Activated naive CD4-positive, alpha-beta T cell treated with anti-CD3 and anti-CD28 coated beads, Interleukin-2, amount 50 U/mL, for 16 hours (primary cell): ENCODE data around the gene SESTD1.
"Not testable (repeated sequence)": the region's sequence is repeated elsewhere in the genome, so short reads cannot be mapped to it uniquely, and the experiment has no call there.

ENCODE experiments used
- DNase-seq: peaks from one replicate; pipeline ENCODE4 v3.0.0-alpha.2; 2020

Gene SESTD1

DNA sequence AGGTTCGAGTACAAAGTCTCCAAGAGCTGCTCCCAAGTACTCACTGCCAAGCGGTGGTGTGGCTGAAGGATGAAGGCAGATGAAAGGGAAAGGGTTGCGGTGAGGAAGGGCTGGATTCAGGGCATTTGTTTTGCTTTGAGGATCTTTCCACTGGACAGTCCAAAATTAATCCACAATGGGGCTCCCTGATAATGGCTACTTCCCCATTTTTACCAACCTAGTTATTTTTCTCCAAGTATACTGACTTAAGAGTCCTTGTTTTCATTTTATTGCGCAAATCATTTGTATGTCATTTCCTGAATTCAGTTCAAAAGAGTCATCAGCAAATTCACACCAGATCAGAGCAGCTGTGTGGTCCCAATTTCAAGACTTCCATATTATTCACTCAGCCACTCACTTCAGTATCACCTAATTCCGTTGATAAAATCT lies 464 bp upstream of the SESTD1 start:
- no peak for DNase-seq

DNA sequence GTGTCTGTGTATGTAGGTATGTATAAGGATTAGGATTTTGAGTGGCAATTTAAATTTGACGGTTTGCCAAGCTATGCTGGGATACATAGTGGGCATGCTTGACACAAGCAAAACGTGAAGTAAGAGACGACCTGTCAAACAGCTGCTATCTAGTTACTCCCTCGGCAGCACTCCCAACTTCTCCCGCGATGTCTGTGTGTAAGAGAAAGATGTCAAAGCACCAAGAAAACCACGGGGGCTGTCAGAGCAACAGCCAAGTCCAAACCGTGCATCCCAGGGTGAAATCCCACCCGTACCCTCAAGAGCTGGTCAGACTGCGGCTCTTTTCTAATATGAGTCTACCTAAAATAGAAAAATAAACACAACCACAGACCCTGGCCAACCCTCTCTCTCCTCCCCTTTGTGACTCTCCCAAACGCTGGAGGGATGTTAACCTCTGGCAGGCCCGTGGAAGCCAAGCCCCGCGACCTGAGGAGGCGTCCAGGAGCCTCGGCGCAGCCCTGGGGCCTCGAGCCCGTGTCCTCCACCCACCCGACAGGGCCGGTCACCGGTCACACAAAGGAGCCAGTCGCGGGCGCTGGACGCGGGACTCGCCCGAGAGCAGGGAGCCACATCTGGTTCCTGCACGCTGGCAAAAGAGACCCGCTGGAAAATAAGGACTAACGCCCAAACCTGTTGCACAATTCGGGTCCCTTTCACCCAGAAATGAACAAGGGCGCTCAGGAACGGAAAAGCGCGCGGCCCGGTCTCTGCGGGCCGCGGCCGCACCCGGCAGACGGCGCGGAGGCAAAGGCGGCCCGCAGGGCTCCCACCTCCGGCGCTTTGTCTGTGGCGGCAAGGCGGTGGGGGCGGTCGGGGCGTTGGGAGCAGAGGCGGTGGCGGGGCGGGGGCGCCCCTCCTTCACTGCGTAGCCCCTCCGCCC lies 925 bp downstream of the SESTD1 start:
- peak; percentile 31 for DNase-seq

DNA sequence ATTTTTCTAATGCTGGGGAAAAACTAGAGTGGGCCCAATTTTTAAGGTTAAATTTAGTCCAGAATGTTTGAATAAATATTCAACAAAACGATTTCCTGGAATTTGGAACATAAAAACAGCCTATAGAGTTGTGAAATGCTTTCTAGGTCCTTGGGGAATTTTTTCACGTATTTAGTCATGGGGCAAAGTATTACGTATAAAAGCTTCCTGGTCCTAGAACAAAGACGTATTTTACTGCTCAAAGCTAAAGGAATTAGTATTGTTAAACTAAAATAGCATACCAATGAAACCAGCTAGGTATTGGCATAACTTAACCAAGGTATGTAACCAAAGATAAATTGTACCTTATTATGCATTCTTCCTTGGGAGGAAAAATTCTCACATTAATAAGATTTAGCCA lies 1.6 kb downstream of the SESTD1 start:
- no peak for DNase-seq

DNA sequence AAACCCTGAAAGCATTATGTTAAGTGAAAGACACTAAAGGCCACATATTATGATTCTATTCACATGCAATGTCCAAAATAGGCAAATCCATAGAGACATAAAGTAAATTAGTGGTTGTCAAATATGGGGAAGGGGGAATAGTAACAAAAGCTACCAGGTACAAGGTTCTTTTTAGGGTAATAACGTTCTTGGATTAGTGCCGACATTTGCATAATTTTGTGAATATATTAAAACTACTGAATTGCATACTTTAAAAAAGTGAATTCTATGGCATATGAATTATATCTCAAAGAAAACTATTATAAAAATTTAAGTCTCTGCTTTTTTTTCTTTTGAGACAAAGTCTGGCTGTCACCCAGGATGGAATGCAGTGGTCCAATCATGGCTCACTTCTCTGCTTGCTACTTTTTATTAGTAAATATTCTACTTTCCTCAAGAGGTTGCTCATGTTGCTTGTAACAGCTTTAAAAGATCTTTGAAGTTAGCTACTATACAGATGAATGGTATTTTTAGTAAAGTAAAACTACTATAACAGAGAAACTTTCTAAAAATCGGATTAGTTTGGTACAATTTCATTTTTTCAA lies 2.5 kb downstream of the SESTD1 start:
- no peak for DNase-seq

DNA sequence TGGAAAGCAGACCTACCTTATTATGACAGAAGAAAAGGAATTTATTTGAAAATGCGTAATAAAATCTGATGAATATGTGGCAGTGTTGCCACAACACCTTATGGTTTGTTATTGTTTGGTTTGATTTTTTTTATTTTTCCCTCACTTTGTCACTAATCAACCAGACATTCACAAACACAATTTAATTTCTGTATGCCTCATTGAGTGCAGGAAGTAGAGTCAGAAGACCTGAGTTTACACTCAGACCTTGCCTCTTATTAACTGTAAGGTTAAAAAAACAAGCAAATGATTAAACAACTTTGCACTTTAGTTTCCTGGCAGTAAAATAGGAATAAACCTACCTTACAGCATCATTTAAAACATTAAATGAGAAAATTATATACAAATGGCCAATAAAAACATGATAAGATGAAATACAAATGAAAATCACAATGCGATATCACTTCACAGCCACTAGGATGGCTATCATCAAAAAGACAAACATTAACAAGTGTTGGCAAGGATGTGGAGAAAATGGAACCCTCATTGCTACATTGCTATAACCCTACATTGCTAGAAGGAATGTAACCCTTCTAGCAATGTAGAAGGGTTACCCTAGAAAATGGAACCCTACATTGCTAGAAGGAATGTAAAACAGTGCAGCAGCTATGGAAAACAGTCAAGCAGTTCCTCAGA lies 3.3 kb downstream of the SESTD1 start:
- no peak for DNase-seq

DNA sequence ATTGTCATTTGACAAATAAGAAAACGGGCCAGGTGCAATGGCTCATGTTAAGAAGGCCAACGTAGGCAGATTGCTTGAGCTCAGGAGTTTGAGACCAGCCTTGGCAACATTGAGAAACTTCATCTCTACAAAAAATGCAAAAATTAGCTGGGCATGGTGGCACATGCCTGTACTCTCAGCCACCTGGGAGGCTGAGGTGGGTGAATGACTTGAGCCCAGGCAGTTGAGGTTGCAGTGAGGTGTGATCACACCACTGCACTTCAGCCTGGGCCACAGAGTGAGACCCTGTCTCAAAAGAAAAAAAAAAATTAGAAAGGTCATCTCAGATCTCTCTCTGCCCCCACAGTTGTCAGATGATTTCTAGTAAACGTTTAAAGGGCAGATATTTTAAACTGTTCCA lies 4.4 kb downstream of the SESTD1 start:
- no peak for DNase-seq

DNA sequence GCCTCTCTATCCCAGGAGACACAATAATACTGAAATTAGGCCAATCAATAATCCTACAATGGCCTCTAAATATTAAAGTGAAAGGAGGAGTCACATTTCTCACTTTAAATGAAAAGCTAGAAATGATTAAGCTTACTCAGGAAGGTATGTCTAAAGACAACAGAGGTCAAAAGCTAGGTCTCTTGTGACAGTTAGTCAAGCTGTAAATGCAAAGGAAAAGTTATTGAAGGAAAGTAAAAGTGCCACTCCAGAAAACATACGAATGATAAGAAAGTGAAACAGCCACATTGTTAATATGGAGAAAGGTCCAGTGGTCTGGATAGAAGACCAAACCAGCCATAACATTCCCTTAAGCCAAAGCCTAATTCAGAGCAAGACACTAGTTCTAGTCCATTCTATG lies 9.5 kb downstream of the SESTD1 start:
- no peak for DNase-seq

DNA sequence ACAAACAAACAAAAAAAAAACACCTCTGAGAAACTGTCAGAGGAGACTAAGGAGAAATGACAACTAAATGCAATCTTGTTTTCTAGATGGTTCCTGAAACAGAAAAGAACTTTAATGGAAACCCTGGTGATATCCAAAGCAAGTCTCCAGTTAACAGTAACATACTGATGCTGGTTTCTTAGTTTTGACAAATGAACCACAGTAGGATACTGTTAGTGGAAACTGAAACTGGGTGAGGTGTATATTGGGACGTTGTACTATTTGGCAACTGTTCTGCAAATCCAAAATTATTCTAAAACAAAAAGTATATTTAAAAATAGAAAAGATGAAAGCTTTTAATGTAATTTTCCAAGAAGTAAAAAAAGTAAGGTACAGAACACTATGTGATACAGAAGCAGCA lies 11.4 kb downstream of the SESTD1 start:
- no peak for DNase-seq

DNA sequence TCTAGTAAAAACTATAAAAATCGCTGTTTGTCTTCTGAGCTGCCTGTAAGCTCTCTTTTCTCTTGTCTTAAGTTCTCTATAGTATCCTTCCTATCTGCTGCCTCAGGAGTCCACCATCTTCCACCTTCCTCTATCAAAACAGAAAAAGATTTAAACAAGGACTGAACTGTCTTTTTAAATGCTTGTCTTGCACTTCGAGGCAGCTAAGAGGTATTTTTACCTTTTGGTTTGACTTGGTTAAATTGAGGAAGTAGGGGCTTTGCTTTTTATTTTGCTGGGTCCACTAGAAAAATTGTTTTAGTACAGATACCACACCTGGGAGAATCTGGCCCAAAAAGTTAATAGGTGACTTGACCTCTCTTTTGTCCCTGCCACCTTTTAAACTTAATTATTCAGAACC lies 12.2 kb downstream of the SESTD1 start:
- no peak for DNase-seq

DNA sequence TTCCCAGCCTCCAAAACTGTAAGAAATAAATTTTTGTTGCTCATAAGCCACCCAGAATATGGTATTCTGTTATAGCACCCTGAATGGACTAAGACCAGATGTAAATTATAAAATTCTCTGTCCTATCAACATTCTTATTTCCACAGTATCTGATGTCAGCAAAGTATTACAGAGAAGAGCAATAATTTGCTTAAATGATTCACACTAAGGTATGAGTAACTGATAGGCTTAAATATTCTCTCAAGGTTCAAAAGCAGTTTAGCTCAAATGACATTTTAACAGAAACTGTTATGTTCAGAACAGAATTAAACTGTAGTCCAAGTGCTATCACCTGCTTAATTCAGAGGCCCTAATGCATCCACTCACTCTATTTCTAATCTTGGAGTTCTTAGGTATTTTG lies 12.8 kb downstream of the SESTD1 start:
- DNase-seq = no peak

DNA sequence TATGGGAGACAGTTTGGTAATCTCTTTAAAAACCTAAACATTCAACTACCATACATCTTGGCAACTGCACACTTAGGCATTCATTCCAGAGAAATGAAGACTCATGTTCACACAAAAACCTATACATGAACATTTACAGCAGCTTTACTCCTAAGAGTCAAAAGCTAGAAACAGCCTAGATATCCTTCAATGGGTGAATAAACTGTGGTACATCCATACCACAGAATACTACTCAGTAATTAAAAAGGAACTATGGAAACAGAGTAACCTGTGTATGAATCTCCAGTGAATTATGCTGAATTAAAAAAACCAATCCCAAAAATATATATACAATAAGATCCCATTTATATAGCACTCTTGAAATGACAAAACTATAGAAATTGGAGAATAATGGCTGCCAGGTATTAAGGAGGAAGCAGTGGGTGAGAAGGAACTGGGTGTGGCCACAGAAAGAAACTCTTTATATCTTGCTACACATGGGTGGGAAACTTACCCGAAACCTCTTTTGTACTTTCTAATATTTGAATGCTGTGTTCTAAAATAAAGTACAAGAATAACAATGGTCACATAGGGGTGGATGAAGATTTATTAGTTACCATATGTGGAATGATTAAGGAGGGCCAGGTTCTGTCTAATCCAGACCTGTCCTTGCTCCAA lies 13.7 kb downstream of the SESTD1 start:
- no peak for DNase-seq

DNA sequence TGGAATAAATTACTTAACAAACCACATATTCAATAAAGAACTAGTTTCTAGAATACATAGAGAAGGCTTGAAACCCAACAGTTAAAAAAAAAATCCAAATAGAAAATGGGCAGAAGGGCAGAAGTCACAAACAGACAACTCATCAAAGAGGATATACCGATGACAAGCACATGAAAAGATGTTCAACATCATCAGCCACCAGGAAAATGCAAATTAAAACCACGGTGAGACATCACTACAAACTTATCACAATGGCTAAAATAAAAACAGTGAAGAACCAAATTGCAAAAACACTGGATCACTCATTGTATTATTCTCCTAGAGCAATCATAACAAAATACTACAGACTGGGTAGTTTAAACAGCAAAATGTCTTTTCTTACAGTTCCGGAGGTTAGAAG lies 14.5 kb downstream of the SESTD1 start:
- no peak for DNase-seq

DNA sequence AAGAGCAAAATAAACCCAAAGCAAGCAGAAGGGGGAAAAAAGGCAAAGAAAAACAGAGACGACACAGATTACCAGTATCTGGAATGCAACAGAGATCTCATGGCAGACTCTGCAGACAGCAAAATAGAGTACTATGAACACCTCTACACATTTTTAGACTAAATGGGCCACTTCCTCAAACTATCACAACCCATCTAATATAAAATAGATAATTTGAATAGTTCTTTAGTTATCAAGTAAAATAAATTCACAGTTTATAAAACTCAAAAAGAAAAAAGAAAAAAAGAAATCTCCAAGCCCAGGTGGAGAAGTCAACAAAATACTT lies 16.6 kb downstream of the SESTD1 start:
- DNase-seq = no peak

DNA sequence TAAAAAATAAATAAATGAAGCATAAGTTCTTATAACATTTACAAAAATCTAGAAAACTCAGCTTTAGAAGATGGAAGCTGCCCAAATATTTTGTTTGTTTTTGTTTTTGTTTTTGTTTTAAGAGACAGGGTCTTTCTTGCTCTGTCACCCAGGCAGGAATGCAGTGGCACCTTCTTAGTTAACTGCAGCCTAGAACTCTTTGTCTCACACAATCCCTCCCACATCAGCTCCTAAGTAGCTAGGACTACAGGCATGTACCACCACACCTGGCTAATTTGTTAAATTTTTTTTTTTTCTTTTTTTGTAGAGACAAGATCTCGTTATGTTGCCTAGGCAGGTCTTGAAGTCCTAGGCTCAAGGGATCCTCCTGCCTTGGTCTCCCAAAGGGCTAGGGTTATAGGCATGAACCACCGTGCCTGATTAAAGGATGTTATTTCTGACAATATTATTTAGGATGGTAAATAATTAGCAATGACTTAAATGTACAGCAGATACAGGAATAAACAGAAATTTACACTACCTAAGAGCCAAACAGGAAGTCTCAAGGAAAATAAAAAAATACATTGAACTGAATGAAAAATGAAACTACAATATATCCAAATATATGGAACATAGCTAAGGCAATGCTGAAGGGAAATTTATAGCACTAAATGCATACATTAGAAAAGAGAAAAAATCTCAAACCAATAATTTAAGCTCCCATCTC lies 17.2 kb downstream of the SESTD1 start:
- DNase-seq = no peak

DNA sequence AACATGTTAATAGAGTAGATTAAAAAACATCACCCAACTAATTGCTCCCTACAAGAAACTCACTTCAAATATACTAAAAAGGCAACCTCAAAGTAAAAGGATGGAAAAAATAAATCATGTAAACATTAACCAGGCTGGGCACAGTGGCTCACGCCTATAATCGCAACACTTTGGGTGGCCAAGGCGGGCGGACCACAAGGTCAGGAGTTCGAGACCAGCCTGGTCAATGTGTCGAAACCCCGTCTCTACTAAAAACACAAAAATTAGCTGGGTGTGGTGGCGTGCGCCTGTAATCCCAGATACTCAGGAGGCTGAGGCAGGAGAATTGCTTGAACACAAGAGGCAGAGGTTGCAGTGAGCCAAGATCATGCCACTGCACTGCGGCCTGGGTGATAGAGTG lies 18.8 kb downstream of the SESTD1 start:
- not testable (repeated sequence) for DNase-seq

DNA sequence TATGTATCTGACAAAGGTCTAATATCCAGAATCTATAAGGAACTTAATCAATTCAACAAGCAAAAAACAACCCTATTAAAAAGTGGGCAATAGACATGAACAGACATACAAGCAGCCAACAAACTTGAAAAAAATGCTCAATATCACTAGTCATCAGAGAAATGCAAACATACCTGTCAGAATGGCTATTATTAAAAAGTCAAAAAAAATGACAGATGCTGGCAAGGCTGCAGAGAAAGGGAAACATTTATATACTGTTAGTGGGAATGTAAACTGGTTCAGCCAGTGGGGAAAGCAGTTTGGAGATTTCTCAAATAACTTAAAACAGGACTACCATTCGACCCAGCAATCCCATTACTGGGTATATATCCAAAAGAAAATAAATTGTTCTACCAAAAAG lies 21.6 kb downstream of the SESTD1 start:
- DNase-seq = no peak

DNA sequence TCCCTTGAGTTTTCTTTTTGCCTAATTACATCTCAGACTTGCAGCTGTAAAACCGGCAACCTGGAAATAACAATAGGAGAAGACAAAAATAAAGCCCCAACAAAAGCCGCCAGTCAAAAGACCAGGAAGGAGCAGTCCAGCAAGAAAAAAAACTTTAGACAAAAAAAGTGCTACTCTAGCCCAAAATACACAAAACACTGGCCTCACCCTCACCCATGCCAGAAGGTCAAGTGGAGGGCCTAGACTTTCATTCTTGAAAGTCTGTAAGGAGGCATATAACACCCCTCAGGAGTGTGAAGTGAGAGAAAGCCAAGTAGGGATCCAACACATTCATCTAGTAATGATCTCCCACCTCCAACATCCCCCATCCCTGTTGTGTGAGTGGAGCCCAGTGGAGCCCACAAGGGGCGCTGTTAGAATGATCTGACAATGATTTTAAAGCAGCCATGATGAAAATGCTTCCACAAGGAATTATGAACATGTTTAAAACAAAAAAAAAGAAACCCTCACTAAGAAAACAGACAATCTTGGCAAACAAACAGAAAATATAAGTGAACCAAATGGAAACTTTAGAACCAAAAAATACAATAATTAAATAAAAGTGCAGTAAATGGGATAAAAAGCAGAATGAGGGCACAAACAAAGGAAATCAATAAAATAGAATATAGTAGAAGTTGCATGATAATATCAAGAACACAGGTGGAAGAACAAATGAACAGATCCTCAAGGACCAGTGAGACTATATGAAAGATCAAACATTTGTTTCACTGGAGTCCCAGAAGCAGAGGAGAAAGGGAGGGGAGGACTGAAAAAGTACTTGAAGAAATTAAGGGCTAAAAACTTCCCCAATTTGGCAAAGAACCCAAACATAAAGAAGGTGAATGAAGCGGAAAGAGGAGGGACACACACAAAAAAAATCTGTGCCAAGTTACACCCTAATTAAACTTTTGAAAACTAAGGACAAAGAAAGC lies 23.9 kb downstream of the SESTD1 start:
- no peak for DNase-seq

DNA sequence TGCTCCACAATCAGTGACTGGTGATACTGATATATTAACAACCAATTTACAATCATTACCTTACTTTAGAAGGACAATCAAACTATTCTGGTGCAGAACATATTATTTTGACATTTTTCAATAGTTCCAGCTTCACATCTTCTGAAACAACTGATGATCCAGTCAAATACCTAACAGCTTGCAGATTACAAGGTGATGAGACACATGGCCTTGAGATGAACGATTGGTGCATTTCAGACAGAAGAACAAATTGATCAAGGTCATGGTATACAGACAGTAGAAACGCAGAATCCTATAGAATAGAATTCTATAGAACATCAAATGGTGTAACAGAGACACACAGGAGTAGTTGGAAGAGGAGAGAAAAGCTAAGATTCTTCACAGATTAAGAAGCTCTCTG lies 24.8 kb downstream of the SESTD1 start:
- DNase-seq = no peak

DNA sequence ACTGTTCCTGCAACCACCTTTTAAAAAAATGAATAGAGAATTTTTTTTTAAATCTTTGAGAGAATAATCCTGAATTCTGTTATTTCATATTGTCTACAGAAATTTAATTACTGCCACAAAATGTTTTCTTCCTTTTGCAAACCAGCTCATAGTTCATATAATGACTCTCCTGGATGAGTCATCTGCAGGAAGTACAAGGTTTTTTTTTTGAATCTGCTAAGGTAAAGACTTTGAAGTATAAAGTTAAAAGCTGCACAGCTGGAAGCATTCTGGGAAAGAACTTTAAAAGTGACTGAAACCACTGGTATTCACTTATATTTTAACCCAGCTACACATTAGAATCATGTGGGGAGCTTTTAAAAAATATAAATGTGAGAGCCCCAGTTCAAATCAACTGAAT lies 25.4 kb downstream of the SESTD1 start:
- no peak for DNase-seq

DNA sequence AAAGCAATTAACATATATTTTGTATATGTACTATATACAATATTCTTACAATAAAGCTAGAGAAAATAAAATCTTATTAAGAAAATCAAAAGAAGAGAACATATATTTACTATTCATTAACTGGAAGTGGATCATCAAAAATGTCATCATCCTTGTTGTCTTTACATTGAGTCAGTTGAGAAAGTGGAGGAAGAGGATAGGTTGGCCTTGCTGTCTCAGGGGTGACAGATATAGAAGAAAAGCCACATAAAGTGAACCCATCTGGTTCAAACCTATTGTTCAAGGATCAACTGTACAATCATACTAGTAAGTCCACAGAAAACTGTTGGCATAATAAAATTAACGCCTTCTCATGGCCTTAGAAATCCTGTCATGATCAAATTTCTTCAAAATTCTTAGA lies 26.6 kb downstream of the SESTD1 start:
- no peak for DNase-seq

DNA sequence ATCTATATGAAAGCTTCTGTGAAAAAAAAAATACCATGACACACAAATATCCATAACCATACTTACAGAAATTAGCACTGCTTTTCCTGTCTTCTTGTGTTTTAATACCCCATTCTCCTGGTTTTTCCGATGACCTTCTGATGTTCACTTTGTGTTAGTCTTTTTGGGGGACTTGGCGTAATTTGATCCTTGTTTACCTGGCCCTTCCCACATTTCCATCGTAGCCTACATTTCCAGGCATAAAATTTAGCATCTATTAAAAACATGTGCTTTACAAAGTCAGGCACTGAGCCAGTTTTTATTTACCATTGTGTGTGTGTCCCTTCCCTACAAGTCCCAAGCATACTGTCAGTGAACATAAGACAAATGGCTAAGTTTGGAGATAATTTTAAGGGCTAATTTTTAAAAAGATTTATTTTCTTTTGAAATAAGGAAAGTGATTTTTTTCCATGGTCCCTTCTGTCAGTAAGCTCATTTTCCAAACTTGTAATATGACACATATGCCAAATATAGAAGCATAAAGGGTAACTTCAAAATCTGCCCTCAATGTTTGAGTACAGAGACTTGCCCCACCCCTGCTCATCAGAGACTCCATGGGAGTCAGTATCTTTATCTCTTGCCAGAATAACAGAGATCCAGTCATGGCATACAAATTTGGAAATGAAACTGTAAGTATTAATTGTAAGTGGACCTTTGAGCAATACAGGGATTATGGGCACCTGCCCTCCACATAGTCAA lies 27.3 kb downstream of the SESTD1 start:
- no peak for DNase-seq
